Tibial nerve (tissue), 4 donors: ENCODE measurements around the gene SAMD8. TPM values are rescaled to one million over a fixed set of nuclear protein-coding genes. Genes with fewer than 3 reads are reported as not detected.
A peak's percentile ranks its signal among the peaks of the same experiment; 100 is the strongest.
"Not testable (repeated sequence)": the region's sequence is repeated elsewhere in the genome, so short reads cannot be mapped to it uniquely, and the experiment has no call there.

ENCODE experiments used
- DNase-seq, 2 donors: peaks; one replicate each; pipeline ENCODE4 v3.0.0-alpha.2; 2019; ENCODE audit warnings: low spot score in 2 of 2
- H3K27ac ChIP-seq, 4 donors: fragments of 200-600 bp; sonication (generic) in 3 of 4; one replicate each; pipeline ENCODE4 v1.5.1; 2017 to 2019; ENCODE audit warnings: mild to moderate bottlenecking in 1 of 4
- H3K27me3 ChIP-seq, 2 donors: fragments of 200-600 bp; sonication (generic) in 1 of 2; one replicate each; pipeline versions ENCODE4 v1.5.1 to v1.6.0; 2017 to 2019
- H3K36me3 ChIP-seq, 3 donors: fragments of 200-600 bp; sonication (generic); one replicate each; pipeline ENCODE4 v1.5.1; 2018 to 2019
- H3K4me1 ChIP-seq, 4 donors: fragments of 200-600 bp; sonication (generic) in 3 of 4; one replicate each; pipeline ENCODE4 v1.5.1; 2017 to 2019
- H3K4me3 ChIP-seq, 4 donors: fragments of 200-600 bp; sonication (generic) in 3 of 4; one replicate each; pipeline ENCODE4 v1.5.1; 2017 to 2019; ENCODE audit warnings: mild to moderate bottlenecking in 1 of 4, moderate library complexity in 1 of 4
- H3K9me3 ChIP-seq, 4 donors: fragments of 200-600 bp; sonication (generic) in 3 of 4; one replicate each; pipeline ENCODE4 v1.5.1; 2017 to 2019
- CTCF ChIP-seq, 5 experiments: fragments of 200-600 bp in 3 of 5; fragments of 450-650 bp in 2 of 5; sonication (generic) in 3 of 5; IDR thresholded peaks; one replicate each; pipeline ENCODE4 v1.5.1; 2016 to 2019; ENCODE audit warnings: antibody characterized with exemption in 5 of 5, mild to moderate bottlenecking in 3 of 5, moderate library complexity in 2 of 5
- EP300 ChIP-seq, 2 donors: sonication (generic); formaldehyde crosslinking; IDR thresholded peaks; one replicate each; pipeline ENCODE4 v1.6.1; 2017; ENCODE audit warnings: antibody characterized with exemption in 2 of 2, mild to moderate bottlenecking in 1 of 2
- POLR2A ChIP-seq, 2 donors: fragments of 450-650 bp; IDR thresholded peaks; one replicate each; pipeline ENCODE4 v1.6.1; 2017; ENCODE audit warnings: antibody characterized with exemption in 2 of 2, mild to moderate bottlenecking in 2 of 2, moderate library complexity in 2 of 2
- WGBS, 2 donors: methylation state at CpG; one replicate each; pipeline ENCODE4 v1.1.5; 2018; 5-methylcytosine and 5-hydroxymethylcytosine counted together
- total RNA-seq, 4 donors: library from RNA; depleted of rRNA; stranded (reverse); fragments of >200 nt; gene quantifications; one replicate each; pipeline ENCODE4 v1.1.0, GENCODE V29; 2016

SAMD8 gene
- total RNA-seq, 4 donors from 2014 or later: 46.5 to 62.0 (median 56.7) TPM

- no peak for DNase-seq
- Histone ChIP-seq H3K4me1 (peaks cover 0 to 39% (median 10%) of the 10 kb centered on the region in 4 donors), H3K27ac (peak overlapping the region in 1 of 4 donors; percentile 15), H3K27me3 (no peaks in the 10 kb centered on the region), H3K36me3 (peaks cover 0 to 6% (median 0%) of the 10 kb centered on the region in 3 donors), H3K4me3 (no peak overlapping the region), H3K9me3 (no peaks in the 10 kb centered on the region)
- TF ChIP-seq CTCF (IDR thresholded peaks at IDR 0.05) (no peak), EP300 (IDR thresholded peaks at IDR 0.05) (no peak)
- 29 to 41% methylated on average over 1 of the region's 1 CpG for WGBS, 2 donors
These were observed 9.9 kb downstream of the SAMD8 start for GRCh38 chr10:75121322-75121721.

GRCh38 chr10:75122505-75122904 lies 11.0 kb downstream of the SAMD8 start:
- TF ChIP-seq POLR2A (IDR thresholded peaks at IDR 0.05) (no peak), EP300 (IDR thresholded peaks at IDR 0.05) (no peak), CTCF (IDR thresholded peaks at IDR 0.05) (no peak)
- H3K4me3 ChIP-seq: no peak overlapping the region
- peaks cover 0 to 6% (median 0%) of the 10 kb centered on the region in 3 donors for H3K36me3 ChIP-seq
- no peak for DNase-seq
- H3K27me3 ChIP-seq: no peaks in the 10 kb centered on the region
- no peak overlapping the region for H3K27ac ChIP-seq
- no peaks in the 10 kb centered on the region for H3K9me3 ChIP-seq
- 92 to 93% methylated on average over 4 of the region's 4 CpGs for WGBS, 2 donors
- peaks cover 0 to 32% (median 11%) of the 10 kb centered on the region in 4 donors for H3K4me1 ChIP-seq

- Histone ChIP-seq H3K9me3 (no peaks in the 10 kb centered on the region), H3K27me3 (no peaks in the 10 kb centered on the region), H3K4me1 (peaks cover 0 to 32% (median 11%) of the 10 kb centered on the region in 4 donors), H3K4me3 (no peak overlapping the region), H3K36me3 (peaks cover 0 to 6% (median 0%) of the 10 kb centered on the region in 3 donors), H3K27ac (no peak overlapping the region)
- TF ChIP-seq EP300 (IDR thresholded peaks at IDR 0.05): no peak
- no peak for TF ChIP-seq POLR2A (IDR thresholded peaks at IDR 0.05)
- DNase-seq: no peak
- 84 to 90% methylated on average over 4 of the region's 4 CpGs for WGBS, 2 donors
These were observed 11.7 kb downstream of the SAMD8 start for GRCh38 chr10:75123088-75123682.

- 87% methylated on average over 2 of the region's 2 CpGs for WGBS, 2 donors
- H3K36me3 ChIP-seq: peaks cover 0 to 6% (median 0%) of the 10 kb centered on the region in 3 donors
- H3K4me1 ChIP-seq: peaks cover 0 to 21% (median 8%) of the 10 kb centered on the region in 4 donors
- no peaks in the 10 kb centered on the region for H3K27me3 ChIP-seq
- no peak for DNase-seq
- TF ChIP-seq POLR2A (IDR thresholded peaks at IDR 0.05) (no peak), EP300 (IDR thresholded peaks at IDR 0.05) (no peak), CTCF (IDR thresholded peaks at IDR 0.05) (no peak)
- no peak overlapping the region for H3K27ac ChIP-seq
- no peak overlapping the region for H3K4me3 ChIP-seq
- H3K9me3 ChIP-seq: no peaks in the 10 kb centered on the region
These were observed 14.8 kb downstream of the SAMD8 start for GRCh38 chr10:75126277-75126676.

- no peaks in the 10 kb centered on the region for H3K9me3 ChIP-seq
- H3K36me3 ChIP-seq: peaks cover 0 to 6% (median 0%) of the 10 kb centered on the region in 3 donors
- no peaks in the 10 kb centered on the region for H3K27me3 ChIP-seq
- no peak for TF ChIP-seq POLR2A (IDR thresholded peaks at IDR 0.05)
- no peak for TF ChIP-seq EP300 (IDR thresholded peaks at IDR 0.05)
- TF ChIP-seq CTCF (IDR thresholded peaks at IDR 0.05): no peak
- no peak overlapping the region for H3K4me3 ChIP-seq
- no peak for DNase-seq
- peaks cover 0 to 11% (median 2%) of the 10 kb centered on the region in 4 donors for H3K4me1 ChIP-seq
- H3K27ac ChIP-seq: no peak overlapping the region
- WGBS, 2 donors: 37 to 49% methylated on average over 2 of the region's 2 CpGs
These were observed 16.0 kb downstream of the SAMD8 start for GRCh38 chr10:75127471-75127870.

- H3K4me3 ChIP-seq, H3K27me3 ChIP-seq, H3K36me3 ChIP-seq, DNase-seq, H3K9me3 ChIP-seq, H3K27ac ChIP-seq: not testable (repeated sequence)
- WGBS, 2 donors: 89 to 91% methylated on average over 1 of the region's 1 CpG
- peaks cover 0 to 11% (median 2%) of the 10 kb centered on the region in 4 donors for H3K4me1 ChIP-seq
These were observed 17.5 kb downstream of the SAMD8 start for GRCh38 chr10:75128985-75129384.
